Activated T-cell treated with anti-CD3 and anti-CD28 coated beads for 1 hour (primary cell): ENCODE data around the gene KIFBP.
"Not testable (repeated sequence)": the region's sequence is repeated elsewhere in the genome, so short reads cannot be mapped to it uniquely, and the experiment has no call there.

Source experiments
- DNase-seq: peaks from one replicate; pipeline ENCODE4 v3.0.0-alpha.2; 2020; ENCODE audit warnings: low read depth

KIFBP gene

GRCh38 chr10:68988530-68989316 is at the start of gene KIFBP:
KIFBP (plus strand) TSS chr10:68988803; CDS start chr10:68988833, 30 bp downstream.
- DNase-seq, result peak; percentile 61

DNA sequence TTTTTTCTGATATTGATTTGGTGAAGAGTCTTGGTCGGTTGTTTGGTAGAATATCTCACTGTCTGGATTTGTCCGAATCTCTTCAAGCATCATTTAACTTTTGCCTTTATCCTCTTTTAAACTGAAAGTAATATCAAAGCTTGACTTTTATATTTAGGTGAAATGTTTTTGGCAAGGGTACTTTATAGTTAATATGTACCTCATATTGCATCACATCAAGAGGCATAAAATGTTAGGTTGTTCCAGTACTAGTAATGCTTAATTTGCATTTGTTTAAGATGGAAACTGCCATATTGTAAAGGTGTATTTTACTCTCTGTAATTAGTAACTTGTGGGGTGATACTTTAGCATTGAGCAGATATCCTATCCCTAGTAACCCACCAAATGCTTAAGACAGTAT is 49.7 kb upstream of the KIFBP start:
- DNase-seq, result no peak

- not testable (repeated sequence) for DNase-seq
Observed at GRCh38 chr10:68940917-68941316, 47.7 kb upstream of the KIFBP start.

DNA sequence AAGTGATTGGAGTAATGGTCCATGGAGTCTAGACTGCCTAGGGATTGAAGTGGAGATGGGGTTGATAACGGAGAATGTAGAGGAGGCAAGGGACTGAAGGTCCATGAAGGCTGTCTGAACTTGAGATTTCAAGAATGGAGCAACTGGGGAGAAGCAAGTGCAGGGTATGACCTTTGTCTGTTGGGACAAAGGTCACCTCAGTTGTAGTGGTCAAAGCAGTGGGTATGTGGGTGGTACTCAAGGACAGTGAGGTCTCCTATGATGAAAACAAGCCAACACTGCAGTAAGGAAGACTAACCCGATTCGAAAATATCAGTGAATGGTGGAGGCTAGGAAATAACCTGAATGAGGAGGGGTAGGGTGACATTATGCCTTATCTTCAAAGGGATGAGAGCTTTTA is 38.0 kb upstream of the KIFBP start:
- DNase-seq, result no peak

GRCh38 chr10:68954904-68955303 is 33.7 kb upstream of the KIFBP start:
- no peak for DNase-seq

GRCh38 chr10:68955355-68955831 is 33.2 kb upstream of the KIFBP start:
- no peak for DNase-seq

DNA sequence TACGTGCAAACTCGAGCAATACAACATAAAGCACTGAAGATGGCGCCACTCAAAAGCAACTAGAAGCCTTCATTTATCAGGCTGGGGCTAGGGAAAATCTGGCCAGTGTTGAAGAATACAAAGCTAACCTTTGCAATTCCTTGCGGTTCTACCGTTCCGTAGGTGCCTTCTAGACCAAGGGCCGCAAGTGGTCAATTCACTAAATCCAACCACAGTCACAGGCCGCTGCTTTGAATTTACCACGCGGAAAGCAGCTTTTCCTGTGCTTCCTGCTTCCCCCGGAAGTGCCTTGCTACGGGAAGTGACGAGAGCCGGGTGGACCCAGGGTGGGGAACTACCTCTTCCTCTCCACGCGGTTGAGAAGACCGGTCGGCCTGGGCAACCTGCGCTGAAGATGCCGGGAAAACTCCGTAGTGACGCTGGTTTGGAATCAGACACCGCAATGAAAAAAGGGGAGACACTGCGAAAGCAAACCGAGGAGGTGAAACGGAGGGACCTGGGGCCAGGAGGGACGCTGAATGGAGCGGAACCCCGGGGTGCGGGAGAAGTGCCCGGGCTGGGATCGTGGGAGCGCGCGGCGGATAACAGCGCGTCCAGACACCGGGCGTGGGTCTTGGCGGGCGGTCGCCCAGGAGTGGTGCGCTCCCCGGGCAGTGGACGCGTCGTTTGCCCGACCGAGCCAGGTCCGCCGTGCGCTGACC is 32.6 kb upstream of the KIFBP start, which contains the start of gene DDX21:
TSS of gene DDX21 (plus strand) at position 339 of the 701 bp plus-strand sequence. CDS start at position 395, 56 bp downstream.
- peak; percentile 78 for DNase-seq

GRCh38 chr10:68957284-68957615 is 31.4 kb upstream of the KIFBP start:
- no peak for DNase-seq

DNA sequence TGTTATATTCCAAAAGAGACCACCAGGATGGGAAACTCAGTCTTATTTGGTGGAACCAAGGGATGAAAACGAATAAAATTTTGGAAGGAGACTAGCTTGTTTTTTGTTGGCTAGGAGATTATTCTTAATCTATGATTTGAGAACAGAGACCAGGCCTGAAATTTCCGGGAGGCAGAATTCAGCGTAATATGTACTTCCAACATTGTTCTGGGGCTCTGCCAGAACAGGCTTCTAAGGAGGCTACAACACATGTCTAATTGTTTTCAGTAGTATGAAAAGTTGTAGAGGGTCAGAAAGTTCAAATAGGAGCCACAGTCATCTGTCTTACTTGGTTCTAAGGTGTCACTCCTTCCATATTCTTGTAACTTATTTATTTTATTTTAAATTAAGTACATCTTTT is 30.9 kb upstream of the KIFBP start:
- DNase-seq, result no peak

GRCh38 chr10:68959695-68960527 is 28.7 kb upstream of the KIFBP start:
- DNase-seq, result no peak

GRCh38 chr10:68963151-68963550 is 25.5 kb upstream of the KIFBP start:
- DNase-seq, result no peak

DNA sequence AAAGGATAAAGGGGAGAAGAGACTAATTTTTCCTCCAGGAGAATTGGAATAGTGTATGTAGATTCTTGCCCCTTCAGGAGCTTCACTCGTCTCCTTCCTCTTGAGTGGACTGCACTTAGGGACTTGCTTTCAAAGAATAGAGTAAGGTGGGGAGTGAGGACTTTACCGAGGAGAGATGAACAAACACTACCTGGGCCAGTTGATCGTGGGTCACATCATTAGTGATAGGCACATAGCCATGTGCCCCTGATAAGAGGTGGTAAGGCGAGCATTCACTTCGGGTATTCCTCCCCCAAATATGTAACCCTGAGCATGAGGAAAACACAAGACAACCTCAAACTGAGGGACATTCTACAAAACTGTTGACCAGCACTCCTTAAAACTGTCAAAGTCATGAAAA is 14.6 kb upstream of the KIFBP start:
- DNase-seq, result no peak

- DNase-seq, result not testable (repeated sequence)
Observed at GRCh38 chr10:68975936-68976473, 12.6 kb upstream of the KIFBP start.

DNA sequence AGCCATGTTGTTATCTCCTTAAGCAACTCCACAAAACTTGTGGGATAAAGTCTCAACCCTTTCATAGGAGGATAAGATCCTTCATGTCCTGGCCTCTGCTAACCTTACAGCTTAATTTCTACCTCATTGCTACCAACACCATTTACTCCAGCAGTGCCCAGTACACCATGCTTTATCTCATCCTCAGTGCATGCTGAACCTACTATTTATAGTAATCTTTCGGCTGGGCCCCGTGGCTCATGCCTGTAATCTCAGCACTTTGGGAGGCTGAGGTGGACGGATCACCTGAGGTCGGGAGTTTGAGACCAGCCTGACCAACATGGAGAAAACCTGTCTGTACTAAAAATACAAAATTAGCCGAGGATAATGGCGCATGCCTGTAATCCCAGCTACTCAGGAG is 8.9 kb upstream of the KIFBP start:
- DNase-seq, result not testable (repeated sequence)

GRCh38 chr10:68981074-68981473 is 7.5 kb upstream of the KIFBP start:
- no peak for DNase-seq

DNA sequence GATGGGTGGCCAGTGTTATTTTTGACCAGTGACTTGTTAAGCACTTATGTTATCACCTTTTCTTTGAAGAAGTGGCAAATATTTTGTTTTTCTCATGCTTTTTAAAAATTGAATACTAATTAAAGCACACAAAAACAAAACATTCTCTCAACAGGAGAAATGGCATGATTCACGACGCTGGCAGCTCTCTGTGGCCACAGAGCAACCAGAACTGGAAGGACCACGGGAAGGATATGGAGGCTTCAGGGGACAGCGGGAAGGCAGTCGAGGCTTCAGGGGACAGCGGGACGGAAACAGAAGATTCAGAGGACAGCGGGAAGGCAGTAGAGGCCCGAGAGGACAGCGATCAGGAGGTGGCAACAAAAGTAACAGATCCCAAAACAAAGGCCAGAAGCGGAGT is 6.2 kb upstream of the KIFBP start:
- no peak for DNase-seq

DNA sequence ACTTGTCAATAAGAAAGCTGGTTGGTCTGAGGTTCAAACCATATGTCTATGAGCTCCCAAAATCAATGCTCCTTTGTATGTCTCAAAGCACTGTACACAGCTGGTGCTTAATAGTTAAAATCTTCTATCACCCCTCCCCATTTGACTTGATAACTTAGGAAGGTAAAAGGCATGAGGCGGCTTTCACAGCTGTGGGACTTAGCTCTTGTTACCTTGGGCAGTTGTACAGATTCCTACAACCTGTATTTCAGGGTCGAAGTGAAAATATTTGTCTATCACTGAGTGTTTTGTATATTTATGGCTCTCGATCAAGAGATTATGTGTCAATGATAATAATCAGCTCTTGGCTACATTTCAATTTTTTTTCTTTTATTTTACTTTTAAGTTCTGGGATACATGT is 992 bp upstream of the KIFBP start:
- no peak for DNase-seq

GRCh38 chr10:68989317-68989990 is 851 bp downstream of the KIFBP start:
- DNase-seq, result no peak

DNA sequence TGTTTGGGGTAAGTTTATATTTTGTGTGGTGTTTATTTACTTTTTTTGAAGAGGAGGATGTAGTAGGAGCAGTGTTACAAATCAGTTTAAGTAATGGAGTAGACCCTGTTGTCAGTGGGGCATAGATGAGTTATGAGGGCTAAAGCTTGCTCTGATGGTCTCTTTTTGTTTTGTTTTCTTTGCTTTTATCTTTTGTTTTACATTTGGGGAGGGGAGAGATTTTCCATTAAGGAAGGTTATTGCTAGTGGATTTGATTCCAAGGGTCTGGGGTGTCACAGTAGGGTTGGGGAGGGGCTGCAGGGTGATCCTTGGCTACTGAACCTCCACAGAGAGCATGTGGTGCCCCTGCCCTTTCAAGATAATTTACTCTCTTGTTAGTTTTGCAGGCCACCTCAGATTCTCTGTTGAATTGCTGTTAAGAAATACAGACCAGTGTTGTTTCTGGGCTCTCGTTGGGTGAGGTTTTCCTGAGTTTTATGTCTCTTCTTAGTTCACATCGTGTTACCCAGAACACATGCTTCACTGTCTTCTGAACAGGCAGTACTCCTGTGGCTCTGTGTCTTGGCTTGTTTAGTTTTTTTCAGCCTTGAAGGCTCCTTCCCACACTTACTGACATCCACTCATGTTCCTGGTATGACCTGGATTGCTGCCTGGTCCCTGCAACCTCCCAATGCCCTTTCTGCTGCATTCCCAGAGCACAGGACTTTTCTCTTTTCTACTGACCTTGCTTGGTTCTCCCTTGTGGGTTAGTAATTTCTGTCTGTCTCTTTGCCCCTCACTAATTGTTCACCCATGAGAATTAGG is 4.2 kb downstream of the KIFBP start:
- no peak for DNase-seq

GRCh38 chr10:68997211-68997610 is 8.6 kb downstream of the KIFBP start:
- no peak for DNase-seq

DNA sequence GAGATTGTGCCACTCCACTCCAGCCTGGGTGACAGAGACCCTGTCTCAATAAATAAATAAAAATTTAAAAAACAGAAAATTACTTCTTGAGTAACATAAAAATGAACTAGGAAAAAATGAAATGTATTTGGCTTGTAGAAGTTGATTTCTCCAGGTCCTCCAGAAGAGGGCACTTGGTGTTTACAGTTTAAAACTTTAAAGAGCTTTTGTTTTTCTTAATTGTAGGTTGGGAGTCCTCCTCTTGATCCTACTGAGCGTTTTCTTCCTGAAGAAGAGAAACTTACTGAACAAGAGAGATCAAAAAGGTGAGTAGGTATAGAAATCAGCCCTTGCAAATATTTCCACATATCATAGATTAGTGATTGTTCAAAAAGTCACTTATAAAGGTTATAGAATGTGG is 16.2 kb downstream of the KIFBP start:
- no peak for DNase-seq
